ENCODE measurements around the gene LAMP1. TPM values are rescaled to one million over a fixed set of nuclear protein-coding genes. Genes with fewer than 3 reads are reported as not detected.
A peak's percentile ranks its signal among the peaks of the same experiment; 100 is the strongest.

LAMP1 gene
- total RNA-seq, 1 donor from 2014 or later, result 77.8 TPM

GRCh38 chr13:113359571-113359970 is 62.5 kb downstream of the LAMP1 start:
- Histone ChIP-seq H3K36me3 (peaks cover 0 to 4% of the 10 kb centered on the region in 2 donors), H3K27me3 (no peaks in the 10 kb centered on the region), H3K27ac (no peak overlapping the region), H3K9me3 (no peaks in the 10 kb centered on the region), H3K4me1 (peaks cover 11% of the 10 kb centered on the region), H3K4me3 (no peak overlapping the region)
- DNase-seq (ENCODE audit: extremely low spot score in 2 of 2), result no peak
- TF ChIP-seq POLR2A (IDR thresholded peaks at IDR 0.05) (no peak), POLR2AphosphoS5 (IDR thresholded peaks at IDR 0.05; ENCODE audit: insufficient read depth in 1 of 2, low read depth in 1 of 2) (no peak)
- TF ChIP-seq, protein P1, sequence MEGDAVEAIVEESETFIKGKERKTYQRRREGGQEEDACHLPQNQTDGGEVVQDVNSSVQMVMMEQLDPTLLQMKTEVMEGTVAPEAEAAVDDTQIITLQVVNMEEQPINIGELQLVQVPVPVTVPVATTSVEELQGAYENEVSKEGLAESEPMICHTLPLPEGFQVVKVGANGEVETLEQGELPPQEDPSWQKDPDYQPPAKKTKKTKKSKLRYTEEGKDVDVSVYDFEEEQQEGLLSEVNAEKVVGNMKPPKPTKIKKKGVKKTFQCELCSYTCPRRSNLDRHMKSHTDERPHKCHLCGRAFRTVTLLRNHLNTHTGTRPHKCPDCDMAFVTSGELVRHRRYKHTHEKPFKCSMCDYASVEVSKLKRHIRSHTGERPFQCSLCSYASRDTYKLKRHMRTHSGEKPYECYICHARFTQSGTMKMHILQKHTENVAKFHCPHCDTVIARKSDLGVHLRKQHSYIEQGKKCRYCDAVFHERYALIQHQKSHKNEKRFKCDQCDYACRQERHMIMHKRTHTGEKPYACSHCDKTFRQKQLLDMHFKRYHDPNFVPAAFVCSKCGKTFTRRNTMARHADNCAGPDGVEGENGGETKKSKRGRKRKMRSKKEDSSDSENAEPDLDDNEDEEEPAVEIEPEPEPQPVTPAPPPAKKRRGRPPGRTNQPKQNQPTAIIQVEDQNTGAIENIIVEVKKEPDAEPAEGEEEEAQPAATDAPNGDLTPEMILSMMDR (IDR thresholded peaks at IDR 0.05), result no peak
- intact Hi-C loops (cut with DNase I), result no loop called here

DNA sequence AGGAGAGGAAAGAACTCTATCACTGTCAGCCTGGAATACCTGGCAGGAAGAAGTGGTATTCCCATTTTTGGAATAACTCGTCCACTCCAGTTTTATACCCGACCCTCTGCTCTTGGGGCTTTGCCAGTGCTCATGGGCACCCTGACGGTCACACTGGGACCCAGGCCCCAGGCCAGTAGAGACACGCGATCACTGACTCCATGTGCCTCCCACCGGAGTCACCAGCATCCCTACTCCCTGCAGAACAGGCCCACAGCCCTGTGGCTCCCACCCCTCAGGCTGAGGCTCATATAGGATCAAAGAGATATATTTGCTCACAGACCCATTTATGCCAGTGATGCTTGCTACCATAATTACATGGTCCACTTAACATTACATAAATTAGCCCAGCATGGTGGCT is 63.4 kb downstream of the LAMP1 start:
- no peak for DNase-seq (ENCODE audit: extremely low spot score in 2 of 2)
- Histone ChIP-seq H3K9me3 (no peaks in the 10 kb centered on the region), H3K4me1 (peaks cover 20% of the 10 kb centered on the region), H3K4me3 (no peak overlapping the region), H3K36me3 (no peaks in the 10 kb centered on the region), H3K27ac (no peak overlapping the region), H3K27me3 (no peaks in the 10 kb centered on the region)
- intact Hi-C loops (cut with DNase I), result loop anchor here (10.0 kb wide), 1 partner anchor 206 kb away; the partner anchor contains the start of gene PROZ
- TF ChIP-seq POLR2A (IDR thresholded peaks at IDR 0.05) (no peak), POLR2AphosphoS5 (IDR thresholded peaks at IDR 0.05; ENCODE audit: insufficient read depth in 1 of 2, low read depth in 1 of 2) (no peak)
- TF ChIP-seq, protein P1 (IDR thresholded peaks at IDR 0.05), result no peak

GRCh38 chr13:113361406-113361805 is 64.4 kb downstream of the LAMP1 start:
- H3K36me3 ChIP-seq, result no peaks in the 10 kb centered on the region
- H3K27me3 ChIP-seq, result no peaks in the 10 kb centered on the region
- TF ChIP-seq POLR2A (IDR thresholded peaks at IDR 0.05), result no peak
- TF ChIP-seq POLR2AphosphoS5 (IDR thresholded peaks at IDR 0.05; ENCODE audit: insufficient read depth in 1 of 2, low read depth in 1 of 2), result no peak
- TF ChIP-seq, protein P1 (IDR thresholded peaks at IDR 0.05), result no peak
- no peak overlapping the region for H3K4me3 ChIP-seq
- H3K9me3 ChIP-seq, result no peaks in the 10 kb centered on the region
- no peak overlapping the region for H3K27ac ChIP-seq
- H3K4me1 ChIP-seq, result peaks cover 28% of the 10 kb centered on the region
- peak in 1 of 2 donors; percentile 52 for DNase-seq (ENCODE audit: extremely low spot score in 2 of 2)
- intact Hi-C loops (cut with DNase I), result loop anchor here (10.0 kb wide), 1 partner anchor 207 kb away; the partner anchor contains the start of gene PROZ

- H3K4me3 ChIP-seq, result peak overlapping the region; percentile 62 to 82
- intact Hi-C loops (cut with DNase I), result loop anchor here (10.0 kb wide), 1 partner anchor 210 kb away; the partner anchor contains the start of gene PROZ
- peaks cover 29% of the 10 kb centered on the region for H3K4me1 ChIP-seq
- H3K27ac ChIP-seq, result peak overlapping the region; percentile 89
- no peaks in the 10 kb centered on the region for H3K36me3 ChIP-seq
- no peaks in the 10 kb centered on the region for H3K9me3 ChIP-seq
- no peak for DNase-seq (ENCODE audit: extremely low spot score in 2 of 2)
- H3K27me3 ChIP-seq, result no peaks in the 10 kb centered on the region
- TF ChIP-seq POLR2A (IDR thresholded peaks at IDR 0.05) (peak in 1 of 2 donors; percentile 10), POLR2AphosphoS5 (IDR thresholded peaks at IDR 0.05; ENCODE audit: insufficient read depth in 1 of 2, low read depth in 1 of 2) (peak in 1 of 2 donors; percentile 72)
- TF ChIP-seq, protein P1 (IDR thresholded peaks at IDR 0.05), result no peak
Measured at GRCh38 chr13:113364311-113364889, 67.4 kb downstream of the LAMP1 start.
